ENCODE measurements around the gene BPGM.

BPGM gene

GRCh38 chr7:134646425-134647305 is at the start of gene BPGM:
Gene BPGM (plus strand): TSS chr7:134646853. CDS start chr7:134661508, 14,655 bp downstream.
- DNase-seq, result peak; percentile 99

GRCh38 chr7:134599371-134599770 is 47.3 kb upstream of the BPGM start:
- DNase-seq, result no peak

GRCh38 chr7:134601459-134601858 is 45.2 kb upstream of the BPGM start:
- DNase-seq, result no peak

GRCh38 chr7:134602881-134603451 is 43.7 kb upstream of the BPGM start:
- peak; percentile 27 for DNase-seq

- DNase-seq, result peak; percentile 89
Observed at GRCh38 chr7:134605978-134606923, 40.4 kb upstream of the BPGM start.

- no peak for DNase-seq
Observed at GRCh38 chr7:134611611-134612151, 35.0 kb upstream of the BPGM start.

GRCh38 chr7:134612197-134612596 is 34.5 kb upstream of the BPGM start:
- no peak for DNase-seq

- no peak for DNase-seq
Observed at GRCh38 chr7:134613623-134614347, 32.9 kb upstream of the BPGM start.

- DNase-seq, result no peak
Observed at GRCh38 chr7:134616611-134617010, 30.0 kb upstream of the BPGM start.

- no peak for DNase-seq
Observed at GRCh38 chr7:134618756-134619530, 27.7 kb upstream of the BPGM start.

- DNase-seq, result no peak
Observed at GRCh38 chr7:134619627-134620331, 26.9 kb upstream of the BPGM start.

GRCh38 chr7:134622303-134622995 is 24.2 kb upstream of the BPGM start:
- no peak for DNase-seq

GRCh38 chr7:134623193-134623592 is 23.5 kb upstream of the BPGM start:
- DNase-seq, result no peak

GRCh38 chr7:134625550-134625949 is 21.1 kb upstream of the BPGM start:
- no peak for DNase-seq

GRCh38 chr7:134627109-134627774 is 19.4 kb upstream of the BPGM start:
- DNase-seq, result no peak

- DNase-seq, result no peak
Observed at GRCh38 chr7:134627775-134628153, 18.9 kb upstream of the BPGM start.

- DNase-seq, result no peak
Observed at GRCh38 chr7:134629445-134629844, 17.2 kb upstream of the BPGM start.

GRCh38 chr7:134630237-134630636 is 16.4 kb upstream of the BPGM start:
- DNase-seq, result no peak

- DNase-seq, result no peak
Observed at GRCh38 chr7:134630893-134631292, 15.8 kb upstream of the BPGM start.

- DNase-seq, result peak; percentile 20
Observed at GRCh38 chr7:134632052-134632451, 14.6 kb upstream of the BPGM start.
